22Rv1 (cell line): Measurements from ENCODE around the gene CARD9.

Experiments used
- CTCF ChIP-seq: fragments of 450-650 bp; IDR thresholded peaks from 2 replicates; pipeline ENCODE4 v1.5.1; 2017; ENCODE audit warnings: mild to moderate bottlenecking
- ZFX ChIP-seq: fragments of 450-650 bp; IDR thresholded peaks from 2 replicates; pipeline ENCODE4 v1.6.1; 2017; ENCODE audit warnings: antibody characterized with exemption, borderline replicate concordance

- TF ChIP-seq CTCF (no peak), ZFX (no peak)
These were observed 8.6 kb upstream of the CARD9 start for GRCh38 chr9:136381966-136382513.
